ENCODE measurements around the gene HEATR5A. TPM values are rescaled to one million over a fixed set of nuclear protein-coding genes. Genes with fewer than 3 reads are reported as not detected.
A peak's percentile ranks its signal among the peaks of the same experiment; 100 is the strongest.
"Not testable (repeated sequence)": the region's sequence is repeated elsewhere in the genome, so short reads cannot be mapped to it uniquely, and the experiment has no call there.

Gene HEATR5A
- total RNA-seq (10 to 100 TPM; 34.0 to 54.1 (median 41.3) TPM), polyA plus RNA-seq (15.0 TPM)
- long read RNA-seq, donor 1, partial matches to known transcripts = 23 of 30 reads
- long read RNA-seq, donor 1, other reads (novel, unspliced or antisense) = 6 of 30 reads
- long read RNA-seq, donor 2, full-length matches to known transcripts = 2 of 8 reads
- long read RNA-seq, donor 2, partial matches to known transcripts = 3 of 8 reads
- long read RNA-seq, donor 2, other reads (novel, unspliced or antisense) = 3 of 8 reads
- long read RNA-seq, donor 3, partial matches to known transcripts = 50 of 58 reads
- long read RNA-seq, donor 3, other reads (novel, unspliced or antisense) = 8 of 58 reads
- long read RNA-seq, donor 4, full-length matches to known transcripts = 1 of 12 reads
- long read RNA-seq, donor 4, partial matches to known transcripts = 8 of 12 reads
- long read RNA-seq, donor 4, other reads (novel, unspliced or antisense) = 3 of 12 reads

- Histone ChIP-seq H3K27me3 (ENCODE audit: control insufficient read depth, insufficient read depth) (no peaks in the 10 kb centered on the region), H3K4me1 (ENCODE audit: control insufficient read depth, insufficient read depth, low read length) (no peaks in the 10 kb centered on the region), H3K9me3 (ENCODE audit: control insufficient read depth, low read length) (no peaks in the 10 kb centered on the region), H3K4me3 (ENCODE audit: low read length) (peak within 1 kb of the TSS; percentile 75), H3K27ac (ENCODE audit: low read length) (peak within 1 kb of the TSS; percentile 80)
- WGBS = 3% methylated on average over 56 of the region's 56 CpGs
- peak; percentile 97 to 99 (median 99) for DNase-seq
- intact Hi-C loops (cut with DNase I) = no loop called here
- peak; percentile 99 for ATAC-seq
Measured at GRCh38 chr14:31420319-31421111, at the start of gene HEATR5A. Gene HEATR5A, minus strand, starts transcription at chr14:31420550. Its CDS starts 17,575 bp downstream, at chr14:31402975.

- no peaks in the 10 kb centered on the region for H3K27me3 ChIP-seq (ENCODE audit: control insufficient read depth, insufficient read depth)
- 89% methylated on average over 6 of the region's 6 CpGs for WGBS
- ATAC-seq (no peak), DNase-seq (no peak)
- intact Hi-C loops (cut with DNase I) = no loop called here
- H3K9me3 ChIP-seq (ENCODE audit: control insufficient read depth, low read length) = no peaks in the 10 kb centered on the region
- no peaks in the 10 kb centered on the region for H3K4me1 ChIP-seq (ENCODE audit: control insufficient read depth, insufficient read depth, low read length)
- no peak overlapping the region for H3K27ac ChIP-seq (ENCODE audit: low read length)
- no peak overlapping the region for H3K4me3 ChIP-seq (ENCODE audit: low read length)
Measured at GRCh38 chr14:31466554-31466953, 46.2 kb upstream of the HEATR5A start.

- Histone ChIP-seq H3K27me3 (ENCODE audit: control insufficient read depth, insufficient read depth) (no peaks in the 10 kb centered on the region), H3K9me3 (ENCODE audit: control insufficient read depth, low read length) (no peaks in the 10 kb centered on the region), H3K4me1 (ENCODE audit: control insufficient read depth, insufficient read depth, low read length) (no peaks in the 10 kb centered on the region), H3K27ac (ENCODE audit: low read length) (no peak overlapping the region), H3K4me3 (ENCODE audit: low read length) (no peak overlapping the region)
- DNase-seq = no peak
- ATAC-seq = no peak
- intact Hi-C loops (cut with DNase I) = no loop called here
Measured at GRCh38 chr14:31465111-31465510, 44.8 kb upstream of the HEATR5A start.

- H3K4me3 ChIP-seq (ENCODE audit: low read length); H3K27ac ChIP-seq (ENCODE audit: low read length); intact Hi-C loops (cut with DNase I); ATAC-seq; H3K27me3 ChIP-seq (ENCODE audit: control insufficient read depth, insufficient read depth); H3K9me3 ChIP-seq (ENCODE audit: control insufficient read depth, low read length); DNase-seq; H3K4me1 ChIP-seq (ENCODE audit: control insufficient read depth, insufficient read depth, low read length): not testable (repeated sequence)
- WGBS = 77% methylated on average over 2 of the region's 2 CpGs
Measured at GRCh38 chr14:31462450-31462849, 42.1 kb upstream of the HEATR5A start.

- H3K4me3 ChIP-seq (ENCODE audit: low read length) = no peak overlapping the region
- intact Hi-C loops (cut with DNase I) = no loop called here
- H3K27ac ChIP-seq (ENCODE audit: low read length) = no peak overlapping the region
- DNase-seq = no peak
- no peaks in the 10 kb centered on the region for H3K4me1 ChIP-seq (ENCODE audit: control insufficient read depth, insufficient read depth, low read length)
- ATAC-seq = no peak
- WGBS = 84% methylated on average over 3 of the region's 3 CpGs
- no peaks in the 10 kb centered on the region for H3K27me3 ChIP-seq (ENCODE audit: control insufficient read depth, insufficient read depth)
- H3K9me3 ChIP-seq (ENCODE audit: control insufficient read depth, low read length) = no peaks in the 10 kb centered on the region
Measured at GRCh38 chr14:31461545-31461944, 41.2 kb upstream of the HEATR5A start.

GRCh38 chr14:31457665-31458659, 37.6 kb upstream of the HEATR5A start:
- Histone ChIP-seq H3K4me3 (ENCODE audit: low read length) (peak overlapping the region; percentile 30), H3K27me3 (ENCODE audit: control insufficient read depth, insufficient read depth) (no peaks in the 10 kb centered on the region), H3K27ac (ENCODE audit: low read length) (no peak overlapping the region), H3K4me1 (ENCODE audit: control insufficient read depth, insufficient read depth, low read length) (no peaks in the 10 kb centered on the region), H3K9me3 (ENCODE audit: control insufficient read depth, low read length) (no peaks in the 10 kb centered on the region)
- intact Hi-C loops (cut with DNase I) = no loop called here
- DNase-seq (no peak), ATAC-seq (no peak)
- WGBS = 54% methylated on average over 11 of the region's 11 CpGs

- Histone ChIP-seq H3K4me1 (ENCODE audit: control insufficient read depth, insufficient read depth, low read length) (no peaks in the 10 kb centered on the region), H3K4me3 (ENCODE audit: low read length) (peak within 1 kb of the TSS; percentile 53), H3K27ac (ENCODE audit: low read length) (peak within 1 kb of the TSS; percentile 59), H3K27me3 (ENCODE audit: control insufficient read depth, insufficient read depth) (no peaks in the 10 kb centered on the region), H3K9me3 (ENCODE audit: control insufficient read depth, low read length) (no peaks in the 10 kb centered on the region)
- DNase-seq = peak; percentile 95 to 98 (median 98)
- WGBS = 2% methylated on average over 70 of the region's 70 CpGs
- intact Hi-C loops (cut with DNase I) = no loop called here
- peak; percentile 100 for ATAC-seq
Measured at GRCh38 chr14:31456841-31457664, 36.7 kb upstream of the HEATR5A start, which contains the start of gene DTD2. Gene DTD2, minus strand, starts transcription at chr14:31457506. Its CDS starts 113 bp downstream, at chr14:31457393.

GRCh38 chr14:31449971-31450610, 29.7 kb upstream of the HEATR5A start:
- intact Hi-C loops (cut with DNase I) = no loop called here
- H3K4me1 ChIP-seq (ENCODE audit: control insufficient read depth, insufficient read depth, low read length) = no peaks in the 10 kb centered on the region
- H3K27ac ChIP-seq (ENCODE audit: low read length) = no peak overlapping the region
- H3K4me3 ChIP-seq (ENCODE audit: low read length) = no peak overlapping the region
- ATAC-seq (peak; percentile 39 to 55), DNase-seq (no peak)
- WGBS = 18% methylated on average over 2 of the region's 2 CpGs
- H3K9me3 ChIP-seq (ENCODE audit: control insufficient read depth, low read length) = no peaks in the 10 kb centered on the region
- no peaks in the 10 kb centered on the region for H3K27me3 ChIP-seq (ENCODE audit: control insufficient read depth, insufficient read depth)

GRCh38 chr14:31449136-31449535, 28.8 kb upstream of the HEATR5A start:
- no peak for DNase-seq
- H3K9me3 ChIP-seq (ENCODE audit: control insufficient read depth, low read length) = no peaks in the 10 kb centered on the region
- WGBS = 83% methylated on average over 8 of the region's 8 CpGs
- H3K27me3 ChIP-seq (ENCODE audit: control insufficient read depth, insufficient read depth) = no peaks in the 10 kb centered on the region
- intact Hi-C loops (cut with DNase I) = no loop called here
- no peak overlapping the region for H3K4me3 ChIP-seq (ENCODE audit: low read length)
- no peak for ATAC-seq
- no peaks in the 10 kb centered on the region for H3K4me1 ChIP-seq (ENCODE audit: control insufficient read depth, insufficient read depth, low read length)
- no peak overlapping the region for H3K27ac ChIP-seq (ENCODE audit: low read length)

Data from right cardiac atrium (tissue), 5 donors.